KBM-7 (cell line): ENCODE results near the gene NAGLU.

Source experiments
- DNase-seq: peaks from one replicate; pipeline ENCODE4 v3.0.0-alpha.2; 2015
- in situ Hi-C: fragments of 300-500 bp; cut with MboI; formaldehyde crosslinking; loops from 2 replicates; pipeline ENCODE4 v1.14.3; 2020; ENCODE audit warnings: low sequenced_read_pairs, low pct_unique_long_range_greater_than_20kb, mixed read lengths

Gene NAGLU

DNA sequence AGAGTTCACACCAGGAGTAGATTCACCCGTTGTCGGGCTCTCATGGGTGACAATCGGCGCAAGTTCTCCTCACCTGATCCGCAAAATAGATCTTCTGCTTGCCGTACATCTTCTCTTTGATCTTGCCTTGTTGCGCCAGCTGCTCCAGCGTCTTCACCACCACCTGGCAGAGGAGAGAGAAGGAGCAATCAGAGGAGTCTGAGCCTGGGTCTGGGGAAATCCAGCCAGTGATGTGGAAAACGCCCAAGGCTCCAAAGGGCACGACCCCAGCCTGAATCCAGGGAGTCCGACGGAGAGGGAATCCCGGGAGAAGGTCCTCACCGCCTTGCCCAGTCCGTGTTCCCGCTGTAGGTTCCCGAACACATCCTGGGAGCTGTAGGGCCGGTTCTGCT is 41.1 kb downstream of the NAGLU start:
- in situ Hi-C loops = loop anchor here (25.0 kb wide), 1 partner anchor 360 kb away; no protein-coding TSS in a partner anchor

DNA sequence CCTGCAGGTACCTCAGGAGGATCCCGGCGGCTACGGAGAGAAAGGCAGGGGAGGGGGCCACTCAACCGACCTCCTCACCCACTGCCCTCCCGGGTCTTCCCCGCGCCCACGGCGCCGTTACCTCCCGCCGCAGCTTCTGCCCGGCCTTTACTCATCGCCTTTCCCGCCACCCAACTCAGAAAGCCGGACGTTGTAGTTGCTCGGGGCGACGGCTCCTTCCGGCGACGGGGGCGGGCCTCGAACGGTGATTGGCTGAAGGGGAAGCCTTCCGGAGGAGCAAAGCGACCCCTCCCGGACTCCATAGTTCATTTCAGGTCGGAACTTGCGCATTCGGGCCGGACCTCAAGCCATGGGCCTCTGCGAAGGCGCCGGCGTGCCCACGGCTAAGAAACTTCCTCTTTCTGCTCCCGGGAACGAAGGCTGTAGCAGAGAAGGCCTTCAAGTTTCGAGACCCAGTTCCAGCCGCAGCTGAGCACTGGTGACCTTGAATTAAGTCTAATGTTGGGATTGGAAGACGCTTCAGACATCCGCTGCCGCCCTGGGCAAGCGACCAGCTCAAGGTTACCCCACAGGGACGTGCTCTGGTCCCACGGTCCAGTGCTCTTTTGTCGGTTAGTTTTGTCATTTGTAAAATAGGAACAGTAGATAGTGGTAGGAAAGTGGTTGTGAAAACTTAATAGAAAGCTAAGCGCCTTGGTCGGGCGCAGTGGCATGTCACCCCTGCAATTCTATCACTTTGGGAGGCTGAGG is 41.7 kb downstream of the NAGLU start, which contains the start of gene PSMC3IP:
TSS of gene PSMC3IP (minus strand) at position 198 of the 750 bp plus-strand sequence. CDS start at position 155, 43 bp downstream.
- peak; percentile 97 for DNase-seq
- in situ Hi-C loops = loop anchor here (25.0 kb wide), 1 partner anchor 360 kb away; no protein-coding TSS in a partner anchor

More for the DNA sequence above, 41.1 kb downstream of the NAGLU start:
- no peak for DNase-seq

DNA sequence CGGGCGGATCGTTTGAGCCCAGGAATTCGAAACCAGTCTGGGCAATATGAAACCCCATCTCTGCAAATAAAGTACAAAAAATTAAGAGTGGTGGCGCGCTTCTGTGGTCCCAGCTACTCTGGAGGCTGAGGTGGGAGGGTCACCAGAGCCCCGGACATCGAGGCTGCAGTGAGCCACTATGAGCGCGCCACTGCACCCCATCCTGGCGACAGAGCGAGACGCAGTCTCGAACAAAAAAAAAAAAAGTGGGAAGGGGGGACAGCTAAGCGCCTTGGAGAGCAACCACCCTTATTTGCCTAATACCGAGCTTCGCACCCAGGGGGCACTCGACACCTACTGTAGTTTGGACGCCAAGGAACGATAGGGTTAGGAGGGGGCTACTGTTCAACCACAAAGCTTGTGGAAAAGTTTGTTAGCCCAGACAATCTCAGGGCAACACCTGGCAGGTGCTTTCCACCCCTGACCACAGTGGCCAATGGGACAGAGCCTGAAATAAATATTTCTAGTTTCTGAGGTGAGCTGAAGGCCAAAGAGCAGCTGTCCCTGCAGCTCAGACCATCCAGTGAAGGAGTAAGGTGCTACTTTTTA is 42.3 kb downstream of the NAGLU start:
- in situ Hi-C loops = loop anchor here (25.0 kb wide), 1 partner anchor 359 kb away; no protein-coding TSS in a partner anchor

DNA sequence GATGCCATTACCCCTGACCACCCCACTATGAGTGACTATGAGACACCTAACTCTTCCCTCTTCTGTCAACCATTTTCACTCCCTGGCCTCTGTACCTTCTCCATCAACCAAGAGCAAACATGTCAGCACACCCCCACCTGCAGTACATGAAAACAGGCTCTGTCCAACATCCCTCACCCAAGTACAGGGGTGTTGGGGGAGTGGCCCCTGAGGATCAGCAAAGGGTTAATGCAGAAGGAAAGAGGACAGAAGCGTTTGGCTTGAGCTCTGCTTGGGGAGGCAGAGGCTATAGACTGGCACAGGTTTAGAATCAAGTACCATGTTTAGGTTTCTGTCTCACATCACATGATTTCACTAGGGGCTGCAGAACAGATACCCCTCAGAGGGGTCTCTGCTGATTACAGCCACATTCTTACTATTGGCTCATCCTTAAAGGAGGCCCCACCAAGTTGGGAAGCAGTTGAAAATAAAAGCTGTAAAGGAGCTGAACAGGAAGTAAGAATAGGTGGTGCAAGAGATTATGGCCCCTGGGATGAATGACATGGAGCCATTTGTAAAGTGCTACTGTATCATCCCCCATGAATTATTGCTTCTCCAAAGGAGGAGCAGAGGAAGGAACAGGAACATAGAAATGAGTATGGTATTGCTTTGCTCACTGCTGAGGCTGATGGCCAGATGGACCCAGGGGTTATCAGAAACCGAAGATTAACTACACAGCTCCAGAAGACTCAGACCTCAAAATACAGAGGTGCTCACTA is 43.9 kb downstream of the NAGLU start:
- peak; percentile 44 for DNase-seq
- in situ Hi-C loops = loop anchor here (25.0 kb wide), 1 partner anchor 357 kb away; no protein-coding TSS in a partner anchor

More for the DNA sequence above, 42.3 kb downstream of the NAGLU start:
- DNase-seq = peak; percentile 90

DNA sequence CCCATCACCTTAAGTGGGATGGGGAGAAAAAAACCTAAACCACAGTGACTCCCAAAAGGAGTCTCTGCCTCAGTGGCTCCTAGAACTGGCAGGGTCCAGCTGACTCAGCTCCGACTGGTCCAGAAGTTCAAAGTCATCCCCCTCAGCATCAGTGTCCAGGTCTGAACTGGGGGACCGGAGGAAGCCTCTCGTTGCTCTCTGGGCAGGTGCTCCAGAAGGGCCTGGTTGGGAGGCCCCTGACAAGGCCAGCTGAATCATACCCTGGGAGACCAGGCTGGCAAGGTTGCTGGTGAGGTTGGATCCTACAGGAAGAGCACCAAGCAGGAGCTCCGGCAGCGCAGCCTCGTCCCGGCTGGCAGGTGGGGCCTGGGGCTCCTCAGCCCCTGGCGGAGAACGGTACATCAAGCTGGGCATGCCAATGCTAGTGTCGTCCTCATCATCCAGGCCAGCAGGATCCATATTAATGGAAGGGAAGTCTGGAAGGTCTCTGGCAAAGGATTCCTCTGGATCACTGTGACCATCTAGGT is 45.8 kb downstream of the NAGLU start:
- in situ Hi-C loops = loop anchor here (25.0 kb wide), 1 partner anchor 355 kb away; no protein-coding TSS in a partner anchor
- no peak for DNase-seq

DNA sequence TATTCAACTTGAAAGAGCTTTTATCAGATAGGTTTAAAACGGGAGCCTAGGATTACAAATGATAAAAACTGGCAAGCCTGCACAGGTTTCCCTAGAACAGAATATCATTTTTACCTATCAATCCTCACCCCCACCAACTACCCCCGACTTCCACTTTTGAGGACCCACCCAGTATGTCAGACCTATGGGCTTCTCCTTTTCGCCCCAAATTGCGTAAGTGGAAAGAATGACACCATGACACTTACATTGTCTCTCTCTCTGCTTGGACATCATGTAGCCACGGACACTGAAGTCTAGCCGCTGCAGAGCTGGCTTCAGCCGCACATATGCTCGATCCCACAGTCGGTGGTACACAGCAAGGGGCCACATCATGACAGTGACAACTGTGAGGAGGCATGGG is 48.8 kb downstream of the NAGLU start:
- in situ Hi-C loops = loop anchor here (25.0 kb wide), 1 partner anchor 352 kb away; no protein-coding TSS in a partner anchor
- no peak for DNase-seq

DNA sequence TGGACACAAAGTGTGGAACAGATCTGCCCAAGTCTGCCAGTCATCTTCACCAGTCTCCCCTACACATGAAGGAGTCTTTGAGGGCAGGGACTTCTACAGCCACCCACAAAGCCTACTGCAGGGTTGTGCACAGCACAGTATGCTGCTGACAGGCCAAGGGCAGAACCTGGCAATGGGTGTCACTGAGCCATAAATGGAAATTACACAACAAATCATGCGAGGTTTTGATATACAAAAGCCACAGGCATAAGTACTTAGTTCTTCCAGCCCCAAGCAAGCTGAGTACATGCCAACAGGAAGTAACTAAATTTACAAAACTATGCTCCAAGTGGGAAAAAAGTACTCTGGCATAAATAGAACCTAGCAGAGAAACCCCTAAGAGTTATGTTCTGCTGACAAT is 49.3 kb downstream of the NAGLU start:
- in situ Hi-C loops = loop anchor here (25.0 kb wide), 1 partner anchor 352 kb away; no protein-coding TSS in a partner anchor
- no peak for DNase-seq

DNA sequence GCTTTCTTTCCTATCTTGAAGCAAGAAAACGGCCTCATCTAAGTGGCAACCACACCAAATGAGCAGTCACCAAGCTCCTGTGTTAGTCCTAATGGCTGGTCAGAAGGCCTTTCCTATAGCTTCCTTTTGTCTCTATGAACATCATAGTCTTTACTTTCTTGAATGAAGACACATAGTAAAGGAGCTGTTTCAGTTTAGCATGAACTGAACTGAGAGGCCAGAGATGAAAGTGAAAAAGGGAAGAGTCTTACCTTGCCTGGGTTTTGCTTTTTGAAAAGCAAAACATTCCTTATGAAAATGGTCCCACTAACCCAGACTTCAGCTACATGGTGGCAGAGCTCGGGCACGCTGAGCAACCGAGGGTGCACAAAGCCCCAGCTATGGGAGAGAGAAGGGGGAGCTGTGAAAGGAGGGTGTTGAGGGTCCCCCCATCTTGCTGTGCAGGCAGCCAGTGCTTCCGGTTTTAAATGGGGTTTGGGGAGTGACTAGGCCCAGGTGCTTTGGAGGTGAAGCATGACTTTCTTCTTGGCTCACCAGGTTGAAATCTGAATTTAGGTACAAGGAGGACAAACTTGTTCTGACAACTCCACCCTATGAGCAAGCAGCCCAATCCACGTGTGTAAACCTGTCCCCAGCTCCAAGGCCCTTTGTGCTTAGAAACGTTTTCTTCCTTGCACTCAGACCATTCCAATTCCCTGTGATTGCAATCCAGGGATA is 50.6 kb downstream of the NAGLU start:
- in situ Hi-C loops = loop anchor here (25.0 kb wide), 1 partner anchor 351 kb away; no protein-coding TSS in a partner anchor
- DNase-seq = no peak

DNA sequence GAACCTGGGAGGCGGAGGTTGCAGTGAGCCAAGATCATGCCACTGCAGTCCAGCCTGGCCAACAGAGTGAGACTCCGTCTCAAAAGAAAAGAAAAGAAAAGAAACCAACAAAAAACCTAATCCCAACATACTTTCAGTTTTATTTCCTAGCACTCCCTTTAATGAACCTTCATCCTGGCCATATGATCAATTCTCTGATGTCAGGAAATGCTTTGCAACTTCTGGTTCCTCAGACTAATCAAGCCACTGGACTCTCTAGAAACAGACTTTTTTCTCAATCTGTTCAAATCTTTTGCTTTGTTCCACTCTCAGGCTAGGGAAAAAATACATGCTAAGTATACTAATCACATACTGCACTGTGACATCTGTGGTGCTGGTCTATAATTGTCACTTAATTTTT is 54.8 kb downstream of the NAGLU start:
- DNase-seq = no peak
- in situ Hi-C loops = loop anchor here (25.0 kb wide), 1 partner anchor 346 kb away; no protein-coding TSS in a partner anchor

DNA sequence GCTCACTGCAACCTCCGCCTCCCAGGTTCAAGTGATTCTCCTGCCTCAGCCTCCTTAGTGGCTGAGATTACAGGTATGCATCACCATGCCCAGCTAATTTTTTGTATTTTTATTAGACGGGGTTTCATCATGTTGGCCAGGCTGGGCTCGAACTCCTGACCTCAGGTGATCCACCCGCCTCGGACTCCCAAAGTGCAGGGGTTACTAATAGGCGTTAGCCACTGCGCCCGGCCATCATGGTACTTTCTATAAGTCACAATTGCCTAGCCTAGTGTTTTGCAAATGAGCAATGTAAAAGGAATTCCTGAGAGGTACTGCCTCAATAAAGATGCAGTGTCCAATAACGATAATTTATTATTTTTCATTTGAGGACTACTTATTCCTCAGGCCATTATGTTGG is 55.4 kb downstream of the NAGLU start:
- DNase-seq = no peak
- in situ Hi-C loops = loop anchor here (25.0 kb wide), 1 partner anchor 346 kb away; no protein-coding TSS in a partner anchor
